ENCODE results near the gene PRKCQ.
A peak's percentile ranks its signal among the peaks of the same experiment; 100 is the strongest.

PRKCQ gene

DNA sequence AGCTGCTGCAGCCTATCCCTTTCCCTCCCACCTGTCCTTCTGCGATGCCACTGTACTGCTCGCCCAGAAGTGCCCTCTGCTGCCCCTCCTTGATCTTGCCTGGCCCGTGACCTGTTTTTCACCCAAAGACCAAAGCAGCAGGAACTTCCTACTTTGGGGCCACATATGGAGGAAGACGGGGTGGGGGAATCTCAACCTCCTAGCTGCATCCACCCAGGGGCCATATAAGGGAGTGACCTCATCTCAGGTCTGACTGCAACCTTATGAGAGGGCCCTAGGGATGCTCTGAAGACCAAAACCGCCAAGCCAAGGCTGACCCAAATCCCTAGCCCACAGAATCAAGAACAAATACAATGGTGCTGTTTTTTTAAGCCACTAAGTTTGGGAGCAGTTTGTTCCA is 15.7 kb downstream of the PRKCQ start:
- no peak for DNase-seq

DNA sequence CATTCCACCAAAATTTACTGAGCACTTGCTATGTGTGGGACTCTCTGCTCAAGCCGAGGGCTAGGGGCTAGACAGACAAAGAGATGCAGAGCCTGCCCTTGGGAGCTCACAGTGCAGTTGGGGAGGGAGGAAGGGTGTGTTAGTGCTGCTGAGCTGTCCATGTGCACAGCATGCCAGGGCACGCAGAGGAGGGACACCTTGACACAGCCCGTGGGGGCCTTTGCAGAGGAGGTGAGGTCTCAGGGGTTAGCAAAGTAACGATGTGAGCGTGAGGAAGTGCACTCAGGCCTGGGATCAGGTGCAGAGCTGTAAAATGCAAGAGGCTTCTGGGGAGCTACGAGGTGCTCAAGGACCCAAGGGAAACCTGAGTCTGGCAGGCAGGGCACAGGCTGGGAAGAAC is 16.3 kb downstream of the PRKCQ start:
- DNase-seq: no peak

DNA sequence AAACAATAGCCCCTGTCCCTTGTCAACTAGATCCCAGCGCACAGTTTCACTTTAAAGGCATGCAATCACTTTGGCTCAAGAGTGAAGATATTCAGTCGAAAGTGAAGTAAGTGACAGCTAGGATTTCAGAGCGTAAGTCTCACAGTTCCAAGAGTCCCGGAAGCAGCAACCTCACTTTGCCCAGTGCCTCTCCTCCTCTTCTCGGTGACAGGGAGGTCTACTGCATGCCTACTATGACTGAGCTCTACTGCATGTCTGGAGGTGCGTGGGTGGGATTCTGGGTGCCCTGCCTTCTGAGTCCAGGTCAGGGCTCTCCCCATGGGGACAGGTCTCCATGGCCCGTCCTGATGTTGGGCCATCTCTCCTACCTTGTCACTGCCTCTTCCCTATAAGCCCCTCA is 17.0 kb downstream of the PRKCQ start:
- DNase-seq: no peak

DNA sequence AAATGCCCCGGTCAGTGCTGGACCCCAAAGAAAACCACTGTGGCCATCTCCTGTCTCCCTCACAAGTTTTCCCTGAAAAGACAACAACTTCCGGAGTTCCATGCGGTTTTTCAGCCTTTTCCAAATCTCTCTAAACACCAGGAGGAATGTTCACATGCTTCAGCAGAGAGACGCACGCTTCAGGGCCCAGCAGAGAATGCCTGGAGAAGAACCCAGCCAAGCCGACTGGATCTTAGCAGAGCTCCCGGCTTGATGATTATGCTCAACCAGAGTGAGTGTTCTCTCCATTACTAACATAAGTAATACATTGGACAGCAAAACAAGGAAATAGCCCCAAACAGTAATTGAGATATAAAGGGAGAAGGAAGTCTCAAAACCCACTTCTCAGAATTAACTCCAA is 17.9 kb downstream of the PRKCQ start:
- DNase-seq: no peak

DNA sequence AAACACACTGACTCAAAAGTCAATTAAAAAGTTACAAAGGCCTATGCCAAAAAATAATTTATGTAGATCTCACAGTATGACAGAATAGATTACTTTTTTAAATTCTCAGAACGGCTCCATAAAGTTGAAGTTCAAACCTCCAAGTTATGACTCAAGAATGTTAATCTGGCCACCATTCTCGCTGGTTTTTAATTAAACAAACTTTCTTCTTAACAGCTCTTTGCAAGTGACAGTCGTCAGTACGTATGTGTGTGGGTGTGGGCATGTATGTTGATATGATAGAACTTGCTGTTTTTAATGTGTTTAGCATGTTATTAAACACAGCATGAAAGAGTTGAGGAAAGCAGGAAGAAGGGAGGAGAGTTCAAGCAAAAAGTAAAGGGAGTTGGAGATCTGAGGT is 18.5 kb downstream of the PRKCQ start:
- no peak for DNase-seq

DNA sequence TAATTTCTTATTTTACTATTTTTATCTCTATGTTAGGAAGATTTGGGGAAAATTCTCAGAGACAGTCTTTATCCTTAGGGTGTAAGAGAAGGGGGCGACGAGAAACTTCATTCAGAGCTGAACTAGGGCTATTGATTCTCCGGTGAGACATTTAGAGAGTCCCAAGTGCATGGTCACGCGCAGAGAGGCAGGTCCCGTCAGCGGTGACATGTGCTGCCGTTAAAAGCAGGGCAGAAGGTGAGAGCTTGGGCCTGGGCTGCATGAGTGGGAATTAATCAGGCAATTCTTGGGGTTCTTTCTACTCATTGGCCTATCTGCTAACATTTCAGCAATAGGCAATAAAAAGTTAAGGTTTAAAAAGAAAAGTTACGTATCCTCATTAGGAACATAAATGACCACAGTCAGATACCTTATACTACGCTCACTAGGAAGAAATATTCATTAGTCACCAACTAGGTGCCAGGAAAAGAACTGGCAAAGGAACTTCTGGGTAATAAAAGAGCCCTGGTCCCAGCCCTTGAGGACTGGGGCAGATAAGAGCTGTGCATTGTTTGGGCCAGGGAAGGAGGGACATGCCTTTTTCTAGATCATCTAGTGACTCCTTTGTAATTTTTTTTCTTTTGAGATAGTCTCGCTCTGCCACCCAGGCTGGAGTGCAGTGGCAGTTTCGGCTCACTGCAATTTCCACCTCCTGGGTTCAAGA is 21.2 kb downstream of the PRKCQ start:
- no peak for DNase-seq

DNA sequence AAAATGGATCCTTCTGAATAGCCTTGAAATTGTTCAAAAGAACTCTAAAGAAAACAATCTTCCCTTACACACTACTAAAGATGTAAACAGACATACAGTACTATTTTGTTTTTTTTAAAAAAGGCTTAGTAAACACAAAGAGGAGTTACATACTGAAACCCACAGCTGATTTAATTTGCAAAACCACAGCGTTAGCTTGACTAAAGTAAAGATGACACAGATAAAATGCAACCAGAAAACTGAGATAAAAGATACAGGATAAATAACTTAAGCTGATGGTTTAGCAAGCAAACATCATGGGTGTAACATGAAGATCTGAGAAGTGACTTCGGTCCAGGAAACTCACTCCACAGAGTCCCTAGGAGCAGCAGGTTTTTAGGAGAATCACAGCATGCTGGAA is 21.8 kb downstream of the PRKCQ start:
- no peak for DNase-seq

DNA sequence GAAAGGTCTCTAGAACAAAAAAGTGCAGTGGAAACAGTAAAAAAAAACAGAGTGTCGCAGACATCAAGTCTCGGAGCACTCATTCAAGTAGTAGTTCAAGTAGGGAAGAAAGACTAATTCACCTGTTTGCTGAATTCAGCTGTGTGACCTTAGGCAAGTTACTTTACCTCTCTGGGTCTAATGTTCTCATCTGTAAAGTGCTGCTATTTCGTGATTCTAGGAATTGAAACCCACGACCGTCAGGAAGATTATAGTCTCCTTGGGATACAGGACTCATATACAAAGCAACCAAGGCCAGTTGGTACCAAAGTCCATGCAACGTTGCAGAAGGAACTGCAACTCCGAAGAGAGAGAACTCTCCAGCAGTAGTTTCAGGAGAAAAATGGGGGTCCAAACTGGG is 26.1 kb downstream of the PRKCQ start:
- no peak for DNase-seq

DNA sequence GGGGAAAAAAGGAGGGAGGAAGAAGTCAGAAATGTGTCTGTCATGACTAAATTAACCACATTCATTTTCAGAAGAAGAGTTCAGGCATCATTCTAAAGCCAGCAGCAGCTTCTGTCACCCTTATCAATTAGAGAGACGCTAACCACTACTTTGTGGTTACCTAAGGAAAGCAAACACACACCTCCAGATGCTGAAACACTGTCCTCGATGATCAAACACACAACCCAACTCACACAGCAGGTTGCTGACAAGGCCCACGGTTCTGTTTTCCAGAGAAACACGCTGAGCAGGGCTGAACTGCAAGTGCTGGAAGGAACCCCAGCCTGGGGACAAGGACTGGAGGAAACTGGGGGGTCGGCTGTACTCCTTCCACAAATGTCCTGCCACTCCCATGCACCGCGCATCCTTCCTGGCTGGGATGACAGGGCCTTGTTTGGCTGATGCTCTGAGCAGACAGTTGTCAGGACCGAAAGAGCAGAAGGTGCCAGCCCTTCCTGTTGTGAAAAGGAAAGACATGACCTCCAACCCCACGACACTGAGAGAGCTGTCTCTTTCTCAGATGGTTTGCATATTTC is 36.6 kb downstream of the PRKCQ start:
- DNase-seq: peak; percentile 20

DNA sequence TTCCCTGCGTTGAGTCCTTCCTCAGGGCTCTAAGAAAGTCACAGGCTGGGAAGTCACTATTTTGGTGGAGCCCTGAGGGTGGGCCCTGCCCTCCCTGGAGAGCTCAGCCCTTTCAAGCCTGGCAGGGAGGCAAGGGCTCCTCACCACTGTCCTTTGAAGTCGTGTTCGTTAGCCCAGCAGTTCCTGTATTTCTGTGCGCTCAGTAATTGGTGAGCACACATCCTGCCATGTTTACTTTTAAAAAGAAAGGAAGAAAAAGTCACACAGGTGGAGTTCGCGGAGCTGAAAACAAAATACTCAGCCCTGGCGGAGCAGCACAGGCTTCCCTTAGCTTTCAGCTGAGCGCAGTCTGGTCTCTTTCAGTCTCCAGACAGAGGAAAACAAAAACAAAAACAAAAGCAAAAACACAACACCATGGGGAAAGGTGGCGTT is 37.1 kb downstream of the PRKCQ start:
- no peak for DNase-seq

DNA sequence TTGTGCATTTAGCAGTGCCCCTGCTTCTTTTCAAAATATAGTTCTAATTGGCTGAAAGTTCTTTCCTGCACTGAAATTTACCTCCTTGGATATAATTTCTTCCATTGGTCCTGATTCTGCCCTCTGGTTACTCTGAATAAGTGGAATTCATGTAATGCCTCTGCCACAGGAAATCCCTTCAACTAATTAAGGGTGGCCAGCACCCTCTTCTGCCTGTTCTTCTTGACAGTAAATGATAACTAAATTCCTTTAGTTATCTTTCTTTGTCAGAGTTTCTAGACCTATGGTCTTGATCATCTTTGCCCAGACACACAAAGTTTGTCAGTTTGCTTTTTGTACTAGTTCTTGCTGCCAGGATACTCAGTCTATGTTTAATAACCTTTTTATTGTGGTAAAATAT is 40.2 kb downstream of the PRKCQ start:
- no peak for DNase-seq

DNA sequence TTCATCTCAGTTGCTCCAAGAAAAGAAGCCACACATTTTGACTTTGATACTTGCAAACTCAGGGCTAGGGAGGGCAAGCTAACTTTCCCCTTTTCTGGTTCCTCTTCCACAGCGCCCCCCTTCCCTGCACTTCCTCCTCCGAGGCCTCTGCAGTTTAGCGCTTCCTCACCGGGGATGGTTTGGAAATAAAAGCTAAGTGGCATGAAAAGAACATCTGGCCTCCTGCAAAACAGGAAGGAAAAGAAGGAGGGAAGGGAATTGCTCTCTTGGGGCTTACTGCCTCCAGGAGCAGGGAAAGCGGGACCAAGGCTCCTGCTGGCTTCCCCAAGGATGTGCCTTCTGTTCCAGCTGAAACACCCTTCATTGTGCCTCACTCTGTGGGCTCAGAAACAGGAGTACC is 42.3 kb downstream of the PRKCQ start:
- DNase-seq: no peak

DNA sequence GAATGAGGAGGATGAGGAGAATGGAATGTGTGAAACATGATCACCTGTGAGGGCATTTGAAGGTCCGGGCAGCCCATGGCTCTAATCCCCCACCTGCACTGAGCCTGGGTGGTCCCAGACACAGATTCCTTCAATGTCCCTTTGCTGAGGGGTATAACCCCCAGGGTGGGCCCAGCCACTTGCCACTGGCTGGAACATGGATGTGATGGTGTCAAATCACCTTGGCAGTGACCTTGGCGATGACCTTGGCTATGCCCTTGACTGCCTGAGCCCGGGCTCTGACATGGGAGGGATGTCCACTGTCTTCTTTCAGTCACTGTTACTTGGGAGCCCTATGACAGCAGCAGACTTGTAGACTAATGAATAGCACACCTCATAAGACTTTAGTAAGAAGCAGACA is 44.0 kb downstream of the PRKCQ start:
- no peak for DNase-seq

DNA sequence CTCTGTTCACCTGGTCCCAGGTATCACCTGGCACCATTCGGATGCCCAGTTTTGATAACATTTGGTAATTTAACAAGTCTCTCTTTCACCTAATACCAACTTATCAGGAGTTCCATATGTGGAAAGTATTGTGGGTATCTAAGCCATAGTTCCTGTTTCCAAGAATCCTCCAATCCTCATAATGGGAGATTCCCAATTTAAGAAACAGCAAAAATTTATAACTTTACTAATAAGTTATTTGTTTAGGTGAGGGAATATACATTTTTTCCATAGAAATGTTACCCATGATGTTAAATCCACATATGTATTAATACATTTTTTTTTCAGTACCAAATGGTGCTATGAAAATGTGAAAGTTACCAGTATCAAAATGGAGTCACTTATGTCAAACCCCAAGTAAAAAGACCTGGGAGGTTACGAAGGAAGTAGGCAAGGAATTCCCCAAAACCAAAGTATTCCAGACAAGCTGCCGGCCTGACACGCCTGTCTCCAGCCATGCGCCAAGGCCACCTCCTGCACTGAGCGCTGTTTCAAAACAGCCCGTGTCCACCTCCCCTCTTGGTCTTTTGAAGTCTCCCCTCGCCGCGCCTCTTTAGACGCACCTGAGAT is 44.8 kb downstream of the PRKCQ start:
- DNase-seq: no peak

DNA sequence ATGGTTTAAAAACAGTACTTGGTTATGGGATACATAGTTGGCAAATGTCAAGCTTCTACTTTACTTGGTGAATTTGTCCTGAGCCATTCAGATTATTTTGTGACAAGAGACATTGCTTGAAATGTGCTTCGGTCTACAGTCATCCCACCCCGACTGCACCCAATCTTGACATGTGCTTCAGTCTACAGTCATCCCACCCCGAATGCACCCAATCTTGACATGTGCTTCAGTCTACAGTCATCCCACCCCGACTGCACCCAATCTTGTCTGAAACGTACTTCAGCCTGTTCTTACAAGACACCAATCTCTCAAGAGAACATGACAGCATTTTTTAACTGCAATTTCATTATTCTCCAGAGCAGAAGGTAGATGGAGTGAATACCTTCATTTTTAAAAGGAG is 47.8 kb downstream of the PRKCQ start:
- no peak for DNase-seq

DNA sequence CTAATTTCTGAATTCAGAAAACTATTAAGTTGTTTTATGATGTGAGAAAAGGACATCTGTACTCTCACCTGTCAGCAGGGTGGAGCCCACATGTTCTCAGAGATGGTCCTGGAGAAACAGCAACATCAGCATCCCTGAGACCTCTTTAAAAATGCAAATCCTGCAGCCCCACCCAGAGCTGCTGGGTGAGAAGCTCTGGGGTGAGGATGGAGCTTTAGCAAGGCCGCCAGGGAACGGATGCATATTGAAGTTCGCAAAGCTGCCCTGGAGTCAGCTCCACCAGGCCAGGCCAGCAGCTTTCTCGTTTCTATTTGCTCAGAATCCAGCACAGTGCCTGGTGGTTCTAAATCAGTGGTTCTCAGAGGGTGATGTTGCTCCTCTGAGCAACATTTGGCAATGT is 49.1 kb downstream of the PRKCQ start:
- DNase-seq: no peak

DNA sequence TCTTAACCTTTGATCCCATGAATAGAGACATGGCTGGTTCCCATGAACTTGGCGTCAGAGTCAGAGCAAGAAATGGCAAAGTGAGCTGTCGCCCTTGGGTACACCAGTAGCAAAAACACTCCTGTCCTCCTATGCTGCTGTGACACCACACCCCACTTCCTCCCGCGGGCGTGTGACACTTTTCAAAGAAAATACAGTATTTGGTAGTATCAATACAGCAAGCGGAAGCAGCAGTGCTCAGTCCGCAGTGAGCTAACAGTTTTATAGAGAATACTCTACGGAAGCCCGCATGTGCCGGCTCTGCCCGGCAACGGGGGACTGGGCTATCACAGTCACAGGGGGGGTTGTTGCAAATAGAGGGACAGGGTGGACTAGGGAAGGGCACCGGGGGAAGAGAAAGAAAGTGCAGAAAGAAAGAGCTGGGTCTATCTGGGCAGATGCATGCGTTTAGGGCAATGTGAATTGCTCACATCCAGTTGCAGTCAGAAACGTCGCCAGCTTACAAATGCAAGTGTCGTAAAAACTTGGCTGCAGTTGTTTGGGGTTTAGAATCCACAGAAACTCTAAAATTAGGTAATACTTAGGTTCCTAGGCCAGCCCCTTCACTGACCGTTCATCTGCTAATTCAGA is 49.8 kb downstream of the PRKCQ start:
- DNase-seq: no peak

DNA sequence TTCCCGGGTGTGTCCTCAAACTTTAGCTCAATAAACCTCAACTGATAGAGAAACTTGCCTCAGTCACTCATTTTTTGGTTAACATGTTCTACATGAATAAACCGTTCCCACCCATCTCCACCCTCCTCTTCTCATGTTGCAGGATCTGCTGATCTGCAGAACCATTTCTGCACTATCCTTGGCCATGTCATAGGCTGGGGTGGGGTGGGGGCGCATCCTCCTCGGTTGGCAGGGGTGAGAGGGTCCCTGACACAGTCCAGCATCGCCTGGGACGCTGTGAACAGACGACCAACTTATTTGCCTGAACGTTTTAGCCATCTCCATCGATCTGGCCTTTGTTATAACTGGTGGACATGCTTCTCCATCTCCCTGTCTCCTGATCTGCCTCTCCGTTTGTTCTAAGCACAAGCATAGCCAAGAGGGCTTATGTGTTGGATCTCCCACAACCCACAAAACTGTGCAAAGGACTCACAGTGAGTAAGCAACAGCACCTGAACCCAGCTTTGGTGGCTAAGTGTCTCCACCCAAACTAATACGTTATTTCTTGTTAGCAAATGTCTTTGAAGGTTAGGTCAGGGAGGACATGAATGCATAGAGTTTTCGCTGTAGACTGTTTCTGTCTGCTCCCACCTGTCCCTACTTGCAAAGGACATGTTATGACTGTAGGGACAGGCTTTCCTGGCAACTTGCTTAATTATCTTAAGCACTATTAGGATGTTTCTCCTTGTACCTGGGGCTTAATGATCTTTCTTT is 51.7 kb downstream of the PRKCQ start:
- no peak for DNase-seq

DNA sequence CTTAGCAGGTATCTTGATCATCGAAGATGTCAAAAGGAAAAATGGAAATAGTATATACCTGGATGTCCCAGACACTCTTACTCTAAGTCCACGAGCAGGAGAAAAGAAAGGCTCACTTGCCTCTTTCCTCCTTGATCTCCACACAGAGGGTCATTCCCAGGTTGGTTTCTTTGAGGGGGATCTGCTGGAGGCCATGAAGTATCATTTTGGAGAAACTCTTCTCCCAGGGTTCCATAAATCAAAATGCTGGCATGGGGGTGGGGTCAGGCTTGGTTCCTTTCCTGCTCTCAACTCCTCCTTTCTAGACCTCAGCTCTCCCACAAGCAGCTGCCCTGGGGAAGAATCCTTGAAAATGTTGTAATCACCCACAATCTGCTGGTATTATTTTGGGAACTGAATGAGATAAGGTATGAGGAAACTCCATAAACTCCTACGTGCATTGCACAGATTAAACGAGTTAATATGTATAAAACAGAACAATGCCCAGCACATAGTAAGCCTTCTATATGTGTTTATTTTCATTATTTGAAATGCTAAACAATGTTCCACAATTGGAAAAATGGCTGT is 54.4 kb downstream of the PRKCQ start:
- DNase-seq: no peak

DNA sequence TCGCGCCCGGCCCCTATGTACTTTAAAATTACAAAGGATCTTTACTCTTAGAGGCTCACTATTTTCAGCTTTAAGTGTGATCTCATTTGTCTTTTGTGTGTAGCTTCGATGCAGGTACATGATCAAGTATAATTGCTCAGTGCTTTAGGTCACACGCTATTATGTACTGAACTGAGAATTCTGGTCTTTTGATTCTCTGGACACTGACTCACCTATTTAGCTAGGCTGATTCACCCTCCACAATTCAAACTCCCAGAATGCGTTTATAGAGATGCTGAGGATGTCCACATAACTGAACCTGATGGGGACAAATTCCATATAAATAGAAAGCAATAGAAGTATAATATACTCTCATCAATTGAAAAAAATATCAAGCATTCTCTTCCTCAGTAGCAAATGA is 57.8 kb downstream of the PRKCQ start:
- DNase-seq: no peak

DNA sequence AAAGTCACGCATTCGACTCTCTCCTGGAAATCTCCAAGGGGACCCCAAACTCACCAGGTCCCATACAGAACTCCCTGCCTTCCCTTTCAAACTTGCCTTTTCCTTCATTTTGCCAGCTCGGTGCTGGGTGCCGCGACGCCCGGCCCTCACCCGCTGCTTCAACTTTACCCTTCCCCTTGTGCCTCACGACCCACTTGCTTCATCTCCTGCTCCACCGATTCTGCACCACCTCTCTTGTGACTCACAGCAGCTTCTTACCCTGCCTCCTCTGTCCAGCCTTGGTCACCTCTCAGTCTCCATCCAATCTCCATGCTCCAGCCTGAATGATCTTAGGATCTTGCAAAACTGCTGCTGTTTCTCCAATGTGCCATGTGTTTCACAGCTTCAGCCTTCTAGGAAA is 59.9 kb downstream of the PRKCQ start:
- no peak for DNase-seq

DNA sequence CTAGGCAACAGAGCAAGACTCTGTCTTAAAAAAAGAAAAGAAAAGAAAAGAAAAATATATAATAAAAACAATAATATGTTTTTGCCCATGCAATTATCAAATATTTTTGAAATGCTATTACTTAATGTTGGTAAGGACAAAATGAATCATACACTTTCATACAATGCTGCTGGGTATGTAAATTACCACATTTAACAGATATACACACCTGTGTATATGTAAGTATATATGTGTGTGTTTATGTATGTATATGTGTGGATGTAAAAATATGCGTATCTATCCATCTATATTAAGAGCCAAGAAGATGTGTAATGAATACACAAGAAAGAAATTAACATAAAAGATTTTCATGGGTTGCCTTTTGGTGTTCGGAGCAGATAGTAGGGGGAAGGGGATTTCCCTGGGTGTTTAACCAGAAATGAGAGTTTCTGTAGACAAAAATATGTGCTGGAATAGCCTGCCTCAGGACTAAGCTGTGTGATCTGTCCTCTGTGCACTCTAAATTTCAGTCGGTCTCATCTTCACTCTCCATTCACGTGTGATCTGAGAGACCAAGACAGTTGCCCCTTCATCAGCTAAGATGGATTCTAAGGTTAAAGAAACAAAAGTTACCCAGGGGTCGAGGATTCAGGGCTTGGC is 61.2 kb downstream of the PRKCQ start:
- DNase-seq: no peak

DNA sequence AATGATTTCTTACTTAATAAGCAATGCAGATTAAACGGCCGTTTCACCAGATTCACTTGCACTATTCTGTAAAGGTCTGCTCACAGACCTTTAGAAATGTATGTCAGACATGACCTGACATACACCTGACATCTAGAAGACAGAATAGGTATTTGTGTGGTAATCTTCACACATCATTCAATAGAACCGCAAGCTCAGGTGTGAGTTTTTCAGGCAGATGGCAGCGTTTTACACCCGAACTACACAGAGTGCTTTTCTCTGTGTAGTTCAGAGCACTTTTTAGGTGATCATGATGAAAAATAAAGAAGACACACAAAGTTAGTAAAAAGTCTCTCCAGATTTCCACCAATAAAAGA is 63.2 kb downstream of the PRKCQ start:
- no peak for DNase-seq

Measured in NK-92 treated with Interleukin-12 subunit alpha and Interleukin-12 subunit beta, amount 100 ng/mL, for 24 hours (cell line).